Stimulated activated CD4-positive, alpha-beta T cell treated with anti-CD3 and anti-CD28 coated beads, Interleukin-4, amount 100 ng/mL, for 1 hour (primary cell): ENCODE results near the gene CCDC54.
"Not testable (repeated sequence)": the region's sequence is repeated elsewhere in the genome, so short reads cannot be mapped to it uniquely, and the experiment has no call there.

Experiments
- DNase-seq: peaks from one replicate; pipeline ENCODE4 v3.0.0-alpha.2; 2020

CCDC54 gene

DNA sequence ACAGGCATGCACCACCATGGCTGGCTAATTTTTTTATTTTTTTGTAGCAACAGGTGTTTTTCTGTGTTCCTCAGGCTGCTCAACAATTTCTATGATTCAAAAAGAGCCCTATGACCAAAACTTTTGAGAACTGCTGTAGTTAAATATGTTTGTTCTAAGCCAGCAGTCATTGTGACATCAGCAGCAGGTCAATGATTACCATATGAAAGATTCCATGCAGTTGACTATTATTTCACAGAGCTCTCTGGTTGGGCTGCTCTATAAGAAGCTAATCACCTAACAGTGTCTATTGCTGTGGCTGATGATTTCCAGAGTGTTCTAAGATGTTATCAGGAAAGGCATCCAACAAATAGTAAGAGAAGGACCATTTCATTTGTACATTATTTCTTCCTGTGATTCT lies at the start of gene CCDC54:
Gene CCDC54 (plus strand): TSS at position 289 of the 400 bp plus-strand sequence. CDS start 149 bp downstream, outside the sequence.
- DNase-seq: no peak

DNA sequence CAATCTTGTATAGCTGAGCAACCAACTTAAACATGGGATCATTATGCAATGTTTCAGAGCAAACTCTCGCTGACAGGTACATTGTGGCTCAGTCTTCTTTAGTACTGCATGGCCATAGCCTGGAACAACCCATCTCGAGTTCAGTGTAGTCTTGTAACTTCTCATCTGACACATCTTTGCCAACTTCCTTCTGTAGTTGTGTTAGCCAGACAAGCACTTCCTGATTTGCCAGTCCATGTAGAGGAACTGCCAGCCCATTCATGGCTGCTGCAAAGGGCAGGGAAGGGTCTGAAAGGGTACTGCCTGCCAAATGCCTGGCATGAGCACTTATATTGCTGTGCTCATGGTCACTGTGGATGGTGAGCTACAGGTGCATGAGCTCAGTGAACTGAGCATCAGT lies 49.2 kb upstream of the CCDC54 start:
- no peak for DNase-seq

DNA sequence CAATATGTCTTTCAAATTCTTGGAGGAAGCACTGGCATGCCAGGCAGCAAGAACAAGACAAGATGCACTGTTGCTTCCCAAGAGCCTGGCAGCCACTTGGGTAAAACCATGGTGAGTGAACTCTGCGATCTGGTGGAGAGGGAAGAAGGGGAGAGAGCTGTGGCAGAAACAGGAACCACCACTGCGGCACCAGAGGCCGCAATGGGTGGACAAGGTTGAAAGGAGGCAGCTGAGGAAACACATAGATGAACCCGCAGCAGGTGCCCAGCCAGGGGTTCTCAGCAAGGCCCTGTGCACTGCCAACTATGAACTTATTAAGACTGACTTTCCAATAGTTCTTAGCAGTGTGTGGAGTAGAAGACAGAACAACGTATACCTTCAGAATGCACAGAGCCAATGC lies 48.2 kb upstream of the CCDC54 start:
- DNase-seq: no peak

DNA sequence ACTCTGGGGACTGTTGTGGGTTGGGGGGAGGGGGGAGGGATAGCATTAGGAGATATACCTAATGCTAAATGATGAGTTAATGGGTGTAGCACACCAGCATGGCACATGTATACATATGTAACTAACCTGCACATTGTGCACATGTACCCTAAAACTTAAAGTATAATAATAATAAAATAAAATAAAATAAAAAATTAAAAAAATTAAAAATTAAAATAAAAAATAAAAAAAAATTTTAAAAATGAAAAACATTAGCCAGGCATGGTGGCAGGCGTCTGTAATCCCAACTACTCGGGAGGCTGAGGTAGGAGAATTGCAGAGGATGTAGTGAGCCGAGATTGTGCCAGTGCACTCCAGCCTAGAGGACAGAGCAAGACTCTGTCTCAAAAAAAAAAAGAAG lies 37.5 kb upstream of the CCDC54 start:
- DNase-seq: not testable (repeated sequence)

DNA sequence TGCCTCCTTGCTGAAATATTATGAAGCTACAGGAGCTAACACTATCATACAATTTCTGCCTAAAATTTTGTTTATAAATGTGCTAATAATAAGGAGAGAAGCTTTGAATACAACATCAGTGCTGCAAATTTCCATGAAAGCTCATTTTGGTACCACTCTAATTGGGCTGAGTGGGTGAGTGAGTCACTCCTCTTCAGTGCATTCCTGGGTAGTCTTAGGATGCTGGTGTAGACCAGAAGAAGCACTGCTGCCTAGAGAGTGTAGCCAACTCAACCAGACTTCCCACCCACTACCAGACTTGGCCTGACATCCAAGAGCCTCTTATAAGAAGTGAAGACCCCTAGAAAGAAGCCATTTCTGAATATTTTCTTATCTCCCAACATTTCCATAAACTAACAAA lies 32.5 kb upstream of the CCDC54 start:
- no peak for DNase-seq

DNA sequence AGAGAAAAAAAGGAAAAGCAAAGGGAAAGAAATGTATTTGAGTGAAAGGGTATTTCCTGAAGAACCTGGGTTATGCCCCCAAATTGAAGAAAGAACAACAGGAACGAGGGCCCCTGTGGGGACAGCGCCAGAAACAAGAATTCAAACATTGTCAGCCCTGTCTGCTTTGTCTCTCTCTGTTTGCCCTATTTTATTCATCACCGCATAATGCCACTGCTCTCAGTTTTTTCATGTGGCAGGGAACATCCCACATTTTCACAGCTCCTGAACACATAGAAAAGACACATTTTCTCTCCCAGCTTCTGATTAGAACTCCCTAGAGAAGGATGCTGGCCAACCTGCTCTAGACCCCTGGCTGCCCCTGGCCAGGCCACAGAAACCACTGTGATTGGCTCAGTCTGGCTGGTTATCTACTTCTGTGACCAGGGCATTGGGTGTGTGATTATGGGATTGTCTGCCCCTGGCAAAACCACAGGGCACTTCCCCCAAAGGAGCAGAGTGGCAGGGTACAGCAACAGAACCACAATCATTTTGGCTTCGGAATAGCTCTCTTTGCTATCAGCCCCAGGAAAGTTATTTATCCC lies 31.3 kb upstream of the CCDC54 start:
- no peak for DNase-seq

DNA sequence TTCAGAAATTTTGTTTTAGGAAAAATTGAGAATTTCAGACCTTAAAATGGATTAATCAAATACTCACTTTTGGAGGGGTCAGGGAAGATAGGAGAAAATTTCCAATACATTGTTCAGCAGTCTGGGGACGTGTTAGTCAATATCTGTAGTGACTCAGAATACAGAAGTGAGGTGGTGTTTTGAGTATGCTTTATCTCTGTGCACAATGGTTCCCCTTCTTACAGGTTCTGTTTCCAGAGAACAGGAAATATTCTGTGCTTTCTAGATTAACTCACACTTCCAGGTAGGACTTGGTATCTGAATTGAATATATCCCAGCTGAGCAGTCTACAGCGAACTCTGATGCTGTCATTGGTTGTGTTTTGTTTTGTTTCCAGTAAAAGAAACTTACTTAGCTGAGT lies 30.7 kb upstream of the CCDC54 start:
- DNase-seq: no peak

DNA sequence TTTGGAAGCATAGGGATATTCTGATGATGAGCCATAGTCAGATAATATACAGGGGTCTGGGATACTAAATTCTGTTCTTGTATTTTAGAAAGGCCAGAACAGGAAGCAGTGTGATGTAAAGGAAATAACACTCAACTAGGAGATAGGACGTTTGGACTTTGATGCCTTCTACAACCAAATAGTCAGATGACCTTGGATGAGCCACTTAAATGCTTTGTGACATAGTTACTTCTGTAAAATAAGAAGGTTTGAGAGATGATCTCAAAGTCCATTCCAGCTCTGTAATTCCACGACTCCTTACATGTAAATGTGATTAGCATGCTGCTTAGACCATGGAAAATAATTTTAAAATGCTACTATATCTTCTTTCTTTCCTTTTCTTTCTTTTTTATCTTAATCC lies 29.5 kb upstream of the CCDC54 start:
- no peak for DNase-seq

DNA sequence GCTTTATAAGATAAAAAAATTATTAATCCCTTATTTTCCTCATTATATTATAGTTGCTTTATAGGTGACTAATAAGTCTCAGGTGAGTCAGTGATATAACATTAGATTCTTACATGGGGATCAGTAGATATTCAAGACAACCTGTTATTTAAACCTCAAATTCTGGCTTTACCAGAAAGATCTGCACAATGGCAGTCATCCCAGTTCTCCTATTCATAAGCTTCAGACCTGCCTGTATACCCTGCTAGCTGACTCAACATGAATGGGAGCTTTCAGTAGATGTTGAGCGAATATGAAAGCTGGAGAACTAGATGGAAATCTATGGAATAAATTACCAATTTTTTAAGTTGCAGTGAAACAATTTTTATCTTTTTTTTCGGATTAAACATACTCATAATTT lies 20.5 kb upstream of the CCDC54 start:
- DNase-seq: no peak

DNA sequence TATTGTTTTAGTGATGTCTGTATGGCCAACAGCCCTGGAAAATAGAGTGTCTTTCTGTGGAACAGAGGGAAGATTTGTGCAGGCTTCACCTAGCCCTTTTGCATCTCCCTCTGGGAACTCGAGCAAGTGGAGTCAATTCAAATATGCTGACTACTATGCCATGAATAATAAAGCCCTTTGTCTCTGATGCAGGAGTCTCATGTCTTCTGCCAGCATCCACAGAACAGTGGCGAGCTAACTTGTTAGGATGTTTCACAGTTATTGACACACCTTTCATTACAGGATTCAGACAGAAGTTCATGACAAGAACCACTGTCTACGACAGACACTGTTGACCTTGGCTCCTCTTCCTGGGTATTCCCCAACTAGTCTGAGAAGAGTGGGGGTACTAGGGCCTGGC lies 15.6 kb upstream of the CCDC54 start:
- DNase-seq: no peak

DNA sequence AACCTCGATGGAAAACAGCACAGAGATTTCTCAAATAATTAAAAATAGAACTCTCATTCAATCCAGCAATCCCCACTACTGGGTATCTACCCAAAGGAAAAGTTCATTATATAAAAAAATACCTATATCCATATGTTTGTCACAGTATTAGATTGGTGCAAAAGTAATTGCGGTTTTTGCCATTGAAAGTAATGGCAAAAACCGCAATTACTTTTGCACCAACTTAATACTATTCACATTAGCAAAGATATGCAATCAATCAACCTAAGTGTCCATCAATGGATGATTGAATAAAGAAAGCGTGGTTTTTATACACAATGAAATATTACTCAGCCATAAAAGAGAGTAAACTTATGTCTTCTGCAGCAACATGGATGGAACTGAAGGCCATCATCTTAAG lies 12.2 kb upstream of the CCDC54 start:
- no peak for DNase-seq

DNA sequence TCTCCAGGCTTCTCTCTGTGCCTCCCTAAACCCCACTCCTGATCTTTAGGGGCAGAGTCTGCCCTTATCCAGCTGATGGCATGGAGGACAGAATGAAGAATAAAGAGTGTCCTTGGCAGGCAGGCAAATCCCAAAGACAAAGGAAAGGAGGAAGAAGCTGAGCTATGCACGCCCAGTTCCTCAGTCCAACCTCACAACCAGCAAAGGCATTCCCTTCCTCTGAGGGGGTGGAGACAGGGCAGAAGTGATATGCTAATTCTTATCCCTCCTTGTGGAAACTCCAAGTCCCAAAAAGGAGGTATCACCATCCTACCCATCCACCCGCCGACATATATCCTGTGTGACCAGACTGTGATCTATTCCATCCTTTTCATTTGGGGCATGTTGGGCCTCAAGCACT lies 10.5 kb upstream of the CCDC54 start:
- no peak for DNase-seq

DNA sequence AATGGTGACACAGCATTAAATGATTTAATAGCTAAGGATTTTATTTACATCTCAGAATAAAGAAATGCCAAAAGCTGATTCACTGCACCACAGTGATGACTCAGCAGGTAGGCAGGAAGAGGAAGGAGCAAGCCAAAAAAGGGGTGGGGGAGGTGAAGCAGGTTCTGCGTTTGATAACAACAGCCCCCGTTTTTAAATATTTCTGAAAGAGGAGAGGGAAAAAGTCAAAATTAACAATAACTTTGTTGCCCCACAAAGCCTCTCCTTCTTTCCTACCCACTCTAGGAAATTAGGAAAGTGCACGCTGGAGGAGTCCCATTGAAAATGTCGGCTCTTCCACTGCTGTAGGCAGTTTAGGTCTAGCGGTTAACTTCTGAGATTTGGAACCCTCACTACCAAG lies 9.9 kb upstream of the CCDC54 start:
- no peak for DNase-seq

DNA sequence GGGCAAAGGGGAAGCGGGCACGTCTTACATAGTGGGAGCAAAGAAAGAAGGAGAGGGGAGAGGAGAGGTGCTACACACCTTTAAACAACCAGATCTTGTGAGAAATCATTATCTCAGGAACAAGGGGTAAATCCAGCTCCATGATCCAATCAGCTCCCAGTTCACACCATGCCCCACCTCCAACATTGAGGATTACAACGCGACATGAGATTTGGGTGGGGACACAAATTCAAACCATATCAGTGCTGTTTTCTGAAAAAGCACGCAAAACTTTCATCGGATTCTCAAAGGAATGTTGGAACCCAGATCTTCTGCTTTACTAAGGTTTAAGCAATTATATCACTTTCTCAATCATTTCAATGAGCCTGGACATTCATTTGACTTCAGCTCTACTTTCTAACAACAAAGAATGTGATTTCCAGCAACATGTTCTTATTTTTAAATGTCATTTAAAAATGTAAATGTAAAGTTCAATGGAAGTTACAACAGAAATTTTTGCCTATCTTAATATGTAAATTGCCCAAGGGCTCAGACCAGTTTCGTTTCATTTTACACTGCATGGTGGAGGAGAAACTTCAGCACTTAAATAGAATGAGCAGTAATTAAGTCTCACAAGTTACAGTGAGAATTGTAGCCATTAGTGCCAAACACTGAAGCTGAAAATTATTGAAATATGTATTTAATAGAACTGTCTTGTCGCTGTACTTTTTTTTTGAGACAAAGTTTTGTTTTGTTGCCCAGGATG lies 8.4 kb upstream of the CCDC54 start:
- no peak for DNase-seq

DNA sequence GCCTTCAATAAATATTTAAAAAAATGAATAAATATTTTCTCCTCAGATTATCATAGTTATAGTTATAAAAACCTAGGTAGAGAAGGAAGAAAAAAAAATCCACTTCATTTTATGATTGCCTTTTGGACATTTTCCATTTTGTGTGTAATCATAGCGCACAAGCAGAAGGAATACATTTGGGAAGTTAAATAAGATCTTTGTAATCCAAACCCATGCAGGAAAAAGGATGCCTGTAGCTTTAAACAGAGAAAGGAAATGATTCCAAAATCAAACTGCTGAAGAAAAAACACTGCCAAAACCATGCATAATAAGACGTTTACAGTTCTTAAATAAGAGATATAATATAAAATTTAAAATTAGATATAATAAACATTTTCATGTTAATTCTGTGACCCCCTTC lies 7.4 kb upstream of the CCDC54 start:
- no peak for DNase-seq

DNA sequence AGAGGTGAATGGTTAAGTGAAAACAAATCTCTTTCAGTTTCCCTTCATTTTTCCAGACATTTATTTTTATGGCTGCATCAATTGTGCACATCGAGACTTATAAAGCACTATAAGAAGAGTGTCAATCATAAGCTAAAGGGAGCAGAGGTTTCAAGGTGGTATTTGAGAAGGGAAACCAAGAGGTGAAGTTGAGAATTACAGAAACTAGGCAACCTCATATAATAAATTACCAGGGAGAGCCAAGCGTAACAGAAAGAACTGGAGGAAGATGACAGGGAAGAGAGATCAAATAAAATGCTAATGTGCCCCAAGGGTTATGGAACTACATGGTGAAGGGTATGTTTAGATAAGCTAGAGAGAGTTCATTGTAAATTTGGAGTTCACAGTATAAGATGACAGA lies 6.3 kb upstream of the CCDC54 start:
- DNase-seq: no peak

DNA sequence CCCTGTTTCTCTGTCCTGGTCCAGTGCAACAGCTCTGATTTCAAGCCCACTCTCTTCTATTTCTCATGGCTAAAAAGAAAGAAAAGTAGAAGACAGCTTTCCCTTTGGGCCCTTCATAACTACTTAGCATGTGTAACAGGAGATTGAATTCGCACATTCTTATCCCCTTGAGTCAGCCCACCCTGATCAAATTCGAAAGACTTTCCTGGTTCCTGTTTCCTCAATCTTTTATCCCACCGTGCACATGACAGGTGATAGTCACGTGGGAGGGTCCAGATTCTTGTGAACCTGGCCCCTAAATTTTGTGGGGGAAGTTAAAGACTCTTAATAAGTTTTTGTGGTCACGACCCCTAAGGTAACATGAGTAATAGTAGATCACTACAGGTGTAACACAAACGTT lies 4.7 kb upstream of the CCDC54 start:
- DNase-seq: no peak

DNA sequence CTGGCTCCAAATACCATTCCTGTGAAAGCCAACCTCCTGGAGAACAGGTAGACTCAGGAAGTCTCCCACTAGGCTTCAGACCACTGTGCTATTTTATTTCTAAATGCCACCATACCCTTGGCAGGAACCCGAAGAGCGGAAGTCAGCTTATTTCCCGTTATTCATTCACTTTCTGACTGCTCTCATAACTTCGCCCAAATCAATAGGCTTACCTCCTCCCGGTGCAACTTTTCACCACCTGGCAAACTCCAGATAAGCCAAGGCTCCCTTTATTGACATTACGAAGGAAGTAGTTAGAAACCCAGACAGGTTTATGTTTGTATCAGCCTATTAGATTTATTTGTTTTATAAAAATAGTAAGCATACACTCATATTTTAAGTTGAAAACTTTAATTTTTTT lies 3.3 kb upstream of the CCDC54 start:
- DNase-seq: no peak

DNA sequence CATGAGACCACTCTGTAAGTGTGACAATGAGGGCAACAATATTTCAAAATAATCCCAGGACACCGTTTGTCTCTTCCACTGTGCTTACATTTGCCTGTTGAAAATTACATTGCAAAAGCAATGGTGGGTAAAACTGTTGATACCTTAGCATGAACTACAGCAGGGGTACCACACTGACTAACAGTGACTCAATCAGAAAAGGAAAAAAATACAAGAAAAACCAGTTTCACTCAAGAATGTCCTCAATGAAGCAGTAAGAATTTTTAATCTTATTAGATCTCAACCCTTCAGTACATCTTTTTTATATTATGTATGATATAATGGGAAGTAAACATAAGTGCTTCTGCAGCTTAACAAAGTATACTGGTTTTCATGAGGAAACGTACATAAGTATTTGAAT lies 1.6 kb upstream of the CCDC54 start:
- DNase-seq: no peak

DNA sequence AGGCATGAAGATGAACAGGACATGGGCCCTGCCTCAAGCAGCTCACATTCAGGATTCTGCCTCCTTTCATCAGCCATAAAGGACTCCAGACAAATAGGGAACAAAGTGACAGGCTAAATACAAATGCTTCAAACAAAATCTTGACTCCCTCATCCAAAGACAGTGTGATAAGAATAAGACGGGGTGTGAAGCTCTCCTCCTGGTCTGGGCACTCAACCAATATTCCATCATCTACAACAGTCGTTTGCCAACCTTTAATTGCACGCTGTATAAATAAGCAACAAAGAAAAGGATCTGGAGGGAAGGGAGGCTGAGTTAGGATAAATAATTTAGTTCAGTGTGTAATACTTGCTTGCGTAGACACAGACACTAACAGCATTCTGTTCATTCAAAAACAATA lies 5.4 kb downstream of the CCDC54 start:
- no peak for DNase-seq

DNA sequence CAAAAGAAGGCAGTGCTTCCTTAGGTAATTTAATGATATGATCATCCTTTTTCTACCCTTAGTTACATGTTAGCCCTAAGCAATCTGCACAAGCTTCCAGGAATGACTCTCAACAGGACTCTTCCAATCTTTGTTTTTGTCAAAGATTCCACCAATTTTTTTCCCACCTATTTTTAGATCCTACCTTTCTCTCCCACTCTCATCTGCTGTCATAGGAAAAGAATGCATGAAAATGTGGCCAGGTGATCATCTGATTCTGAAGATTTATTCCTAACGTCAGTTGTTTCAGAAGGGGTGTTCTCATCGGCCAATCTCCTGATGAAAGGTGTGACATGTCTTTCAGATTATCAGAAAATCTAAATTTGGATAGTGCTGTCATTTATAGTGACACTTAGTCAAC lies 7.2 kb downstream of the CCDC54 start:
- DNase-seq: no peak

DNA sequence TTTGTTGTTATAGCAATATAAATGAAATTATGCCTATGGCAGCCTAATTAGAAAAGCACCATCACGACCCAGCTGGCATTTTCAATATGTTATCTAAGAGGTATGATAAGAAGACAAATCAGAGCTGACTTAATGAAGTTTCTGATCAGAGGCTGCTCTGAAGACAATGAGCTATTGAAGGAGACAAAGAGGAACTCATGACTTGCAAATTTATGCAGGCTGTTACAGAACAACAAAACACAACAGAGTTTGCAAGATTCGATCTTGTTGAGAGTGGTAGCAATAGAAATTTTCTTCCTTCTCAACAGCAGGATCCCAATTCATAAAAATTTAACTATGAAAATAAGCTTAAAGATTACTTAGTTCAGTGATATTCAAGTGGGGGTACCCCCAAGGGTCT lies 7.7 kb downstream of the CCDC54 start:
- DNase-seq: no peak

DNA sequence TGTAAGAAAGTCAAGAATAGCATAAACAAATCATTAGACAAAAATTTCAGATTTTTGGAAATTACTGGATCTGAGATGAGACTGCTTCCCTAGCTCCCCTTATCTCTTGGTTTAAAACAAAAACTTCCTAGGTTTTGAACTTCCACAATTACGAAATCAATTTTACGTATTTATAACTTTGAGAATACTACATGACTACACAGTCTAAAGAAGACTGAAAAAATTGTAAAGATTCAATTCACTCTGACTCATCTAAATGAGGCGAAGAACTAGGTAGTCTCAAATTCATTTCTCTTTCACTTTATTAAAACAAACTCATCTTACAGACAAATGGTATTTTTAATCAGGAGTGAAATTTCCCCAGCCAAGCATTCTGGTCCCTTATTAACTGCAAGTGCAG lies 10.3 kb downstream of the CCDC54 start:
- DNase-seq: no peak

DNA sequence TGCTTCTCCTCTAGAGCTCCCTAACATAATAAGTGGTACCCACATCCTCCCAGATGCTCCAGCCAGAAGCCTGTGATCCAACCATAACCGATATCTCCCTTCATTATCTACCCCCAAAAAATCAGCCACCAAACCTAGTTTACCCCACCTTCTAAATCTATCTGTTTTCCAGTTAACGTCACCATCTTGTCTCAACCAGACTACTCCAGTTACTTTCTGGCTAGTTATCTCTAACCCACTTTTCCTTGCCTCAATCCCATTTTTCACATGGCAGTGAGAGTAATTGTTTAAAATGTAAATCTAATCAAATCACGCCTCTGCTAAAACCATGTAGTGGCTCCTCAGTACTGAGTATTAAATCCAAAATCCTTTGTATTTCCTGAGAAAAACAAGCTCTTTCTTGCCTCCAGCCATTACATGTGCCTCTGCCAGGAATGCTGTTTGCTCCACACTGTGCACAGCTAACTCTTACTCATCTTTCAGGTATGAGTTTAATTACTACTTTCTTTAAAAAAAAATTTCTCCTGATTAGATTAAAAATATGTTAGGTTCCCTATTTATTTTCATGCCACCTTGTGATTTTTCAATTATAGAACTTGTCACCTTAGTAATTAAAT lies 15.4 kb downstream of the CCDC54 start:
- no peak for DNase-seq

DNA sequence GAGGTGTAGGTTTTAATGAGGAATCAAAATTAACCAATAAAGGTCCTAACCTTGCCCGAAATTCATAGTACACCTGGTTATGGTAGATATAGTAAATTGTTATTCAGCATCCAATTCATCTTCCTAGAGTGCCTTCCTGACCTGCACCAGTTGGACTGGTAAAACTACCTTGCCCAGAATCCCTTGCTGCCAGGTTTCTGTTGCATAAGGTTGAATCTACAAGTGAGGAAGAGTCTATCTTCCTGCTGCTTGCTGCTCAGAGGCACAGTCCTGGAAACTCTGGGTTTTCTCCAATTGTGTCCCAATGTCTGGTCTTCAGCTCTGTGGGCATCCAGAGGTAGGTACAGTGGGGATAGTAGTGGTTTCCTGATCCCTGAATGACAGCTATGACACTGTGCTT lies 17.3 kb downstream of the CCDC54 start:
- DNase-seq: no peak
